HEK293 (cell line): ENCODE measurements around the gene INO80C.

Experiments
- CTCF ChIA-PET: fragments of 350-600 bp; formaldehyde crosslinking; extraction: SDS; loops from one replicate; lab custom pipeline; 2021; ENCODE audit warnings: antibody characterized with exemption; lab: Yijun Ruan, JAX
- POLR2A ChIA-PET: fragments of 300-600 bp; formaldehyde crosslinking; extraction: SDS; loops from one replicate; lab custom pipeline; 2020; ENCODE audit warnings: antibody characterized with exemption, inconsistent platforms; lab: Yijun Ruan, JAX
- H3K27ac ChIP-seq: fragments of 200-500 bp; sonication (Bioruptor generic); 2 replicates; pipeline ENCODE4 v1.5.1; 2014; ENCODE audit warnings: low read depth, low read length, control low read depth, inconsistent platforms; ENCODE audit errors: extremely low read depth
- H3K36me3 ChIP-seq, 2 experiments: fragments of 200-500 bp in 1 of 2; sonication (Bioruptor generic) in 1 of 2; 1 replicate in 1 of 2; 2 replicates in 1 of 2; pipeline ENCODE4 v1.5.1; 2014 to 2017; ENCODE audit warnings: inconsistent platforms in 2 of 2, low read length in 2 of 2; ENCODE audit not compliant: control insufficient read depth in 2 of 2, insufficient read depth in 1 of 2
- H3K4me1 ChIP-seq: fragments of 200-500 bp; sonication (Bioruptor generic); 2 replicates; pipeline ENCODE4 v1.5.1; 2014; ENCODE audit warnings: mild to moderate bottlenecking, low read length, inconsistent platforms; ENCODE audit not compliant: control insufficient read depth, insufficient read depth
- H3K4me3 ChIP-seq: 2 replicates; pipeline ENCODE4 v1.5.1; 2011; ENCODE audit warnings: low read depth, mild to moderate bottlenecking, control low read depth, low read length, moderate library complexity
- H3K9me3 ChIP-seq: fragments of 200-500 bp; sonication (Bioruptor generic); 2 replicates; pipeline ENCODE4 v1.5.1; 2014; ENCODE audit warnings: low read depth, low read length, inconsistent platforms; ENCODE audit not compliant: control insufficient read depth, insufficient read depth
- AEBP2 ChIP-seq: fragments of 450-650 bp; formaldehyde crosslinking; IDR thresholded peaks from 2 replicates; pipeline ENCODE4 v1.5.1; 2016; ENCODE audit warnings: missing biosample characterization, missing genetic modification characterization, borderline replicate concordance
- BCL11B ChIP-seq: fragments of 450-650 bp; formaldehyde crosslinking; IDR thresholded peaks from 2 replicates; pipeline ENCODE4 v1.5.1; 2016; ENCODE audit warnings: low read depth, missing biosample characterization, missing genetic modification characterization
- GFI1B ChIP-seq: fragments of 450-650 bp; formaldehyde crosslinking; IDR thresholded peaks from 2 replicates; pipeline ENCODE4 v1.5.1; 2016; ENCODE audit warnings: missing biosample characterization, missing genetic modification characterization
- GLIS2 ChIP-seq: fragments of 450-650 bp; formaldehyde crosslinking; IDR thresholded peaks from 2 replicates; pipeline ENCODE4 v1.5.1; 2016; ENCODE audit warnings: missing biosample characterization, missing genetic modification characterization
- KLF9 ChIP-seq: fragments of 450-650 bp; formaldehyde crosslinking; IDR thresholded peaks from 2 replicates; pipeline ENCODE4 v1.5.1; 2016; ENCODE audit warnings: missing biosample characterization, missing genetic modification characterization, low read depth
- PRDM1 ChIP-seq: fragments of 450-650 bp; formaldehyde crosslinking; IDR thresholded peaks from 2 replicates; pipeline ENCODE4; 2016; ENCODE audit warnings: missing biosample characterization, missing genetic modification characterization
- PRDM4 ChIP-seq: fragments of 450-650 bp; formaldehyde crosslinking; IDR thresholded peaks from 2 replicates; pipeline ENCODE4 v1.5.1; 2017; ENCODE audit warnings: missing biosample characterization, missing genetic modification characterization
- ZBTB26 ChIP-seq: fragments of 450-650 bp; formaldehyde crosslinking; optimal IDR thresholded peaks from 2 replicates; pipeline ENCODE3; 2016; ENCODE audit warnings: missing biosample characterization, mild to moderate bottlenecking, missing genetic modification characterization
- ZNF132 ChIP-seq: fragments of 450-650 bp; formaldehyde crosslinking; IDR thresholded peaks from 2 replicates; pipeline ENCODE4 v1.5.1; 2017; ENCODE audit warnings: missing biosample characterization, missing genetic modification characterization, borderline replicate concordance
- ZNF140 ChIP-seq: fragments of 450-650 bp; formaldehyde crosslinking; IDR thresholded peaks from 2 replicates; pipeline ENCODE4 v1.5.1; 2016; ENCODE audit warnings: missing biosample characterization, missing genetic modification characterization
- ZNF169 ChIP-seq: fragments of 450-650 bp; formaldehyde crosslinking; IDR thresholded peaks from 2 replicates; pipeline ENCODE4 v1.5.1; 2016; ENCODE audit warnings: missing biosample characterization, missing genetic modification characterization
- ZNF24 ChIP-seq: fragments of 450-650 bp; formaldehyde crosslinking; IDR thresholded peaks from 2 replicates; pipeline ENCODE4 v1.5.1; 2016; ENCODE audit warnings: missing biosample characterization, missing genetic modification characterization
- ZNF513 ChIP-seq: fragments of 450-650 bp; IDR thresholded peaks from 2 replicates; pipeline ENCODE4 v1.5.1; 2018; ENCODE audit warnings: missing biosample characterization, missing genetic modification characterization
- ZNF514 ChIP-seq: fragments of 450-650 bp; formaldehyde crosslinking; IDR thresholded peaks from 2 replicates; pipeline ENCODE4 v1.5.1; 2016; ENCODE audit warnings: missing biosample characterization, missing genetic modification characterization
- ZNF529 ChIP-seq: fragments of 450-650 bp; formaldehyde crosslinking; IDR thresholded peaks from 2 replicates; pipeline ENCODE4 v1.5.1; 2017; ENCODE audit warnings: missing genetic modification characterization, missing biosample characterization; ENCODE audit not compliant: insufficient replicate concordance
- ZNF549 ChIP-seq: fragments of 450-650 bp; IDR thresholded peaks from 2 replicates; pipeline ENCODE4 v1.5.1; 2018; ENCODE audit warnings: missing biosample characterization, missing genetic modification characterization, mild to moderate bottlenecking, inconsistent platforms, moderate library complexity
- ZNF558 ChIP-seq: fragments of 450-650 bp; formaldehyde crosslinking; IDR thresholded peaks from 2 replicates; pipeline ENCODE4 v1.5.1; 2016; ENCODE audit warnings: missing biosample characterization, missing genetic modification characterization
- ZNF639 ChIP-seq: fragments of 450-650 bp; formaldehyde crosslinking; IDR thresholded peaks from 2 replicates; pipeline ENCODE4 v1.5.1; 2016; ENCODE audit warnings: missing biosample characterization, missing genetic modification characterization
- ZNF660 ChIP-seq: fragments of 450-650 bp; IDR thresholded peaks from 2 replicates; pipeline ENCODE4 v1.5.1; 2018; ENCODE audit warnings: missing biosample characterization, mild to moderate bottlenecking, missing genetic modification characterization
- ZNF704 ChIP-seq: fragments of 450-650 bp; formaldehyde crosslinking; IDR thresholded peaks from 2 replicates; pipeline ENCODE4 v1.5.1; 2016; ENCODE audit warnings: missing biosample characterization, missing genetic modification characterization
- ZSCAN23 ChIP-seq: fragments of 450-650 bp; formaldehyde crosslinking; IDR thresholded peaks from 2 replicates; pipeline ENCODE4 v1.5.1; 2016; ENCODE audit warnings: missing biosample characterization, missing genetic modification characterization

The INO80C gene

GRCh38 chr18:35468711-35469110 lies 29.0 kb downstream of the INO80C start (continued):
- TF ChIP-seq PRDM4 (tag by site-specific recombination): no peak
- TF ChIP-seq KLF9: no peak
- no peak for TF ChIP-seq ZNF558

- H3K4me1 ChIP-seq: no peaks in the 10 kb centered on the region
- H3K4me3 ChIP-seq: no peak overlapping the region
- no peak overlapping the region for H3K27ac ChIP-seq
- ChIA-PET POLR2A (no interaction called here), CTCF (no interaction called here)
- TF ChIP-seq ZNF169 (tag by site-specific recombination): no peak
- TF ChIP-seq ZBTB26 (tag by site-specific recombination): no peak
- no peak for TF ChIP-seq ZNF140
- H3K36me3 ChIP-seq: no peaks in the 10 kb centered on the region
- H3K9me3 ChIP-seq: no peaks in the 10 kb centered on the region
These were observed 30.1 kb downstream of the INO80C start for GRCh38 chr18:35467624-35468016.

- H3K9me3 ChIP-seq: no peaks in the 10 kb centered on the region
- H3K36me3 ChIP-seq: no peaks in the 10 kb centered on the region
- ChIA-PET CTCF (no interaction called here), POLR2A (no interaction called here)
- H3K4me3 ChIP-seq: no peak overlapping the region
- no peak overlapping the region for H3K27ac ChIP-seq
- H3K4me1 ChIP-seq: no peaks in the 10 kb centered on the region
- TF ChIP-seq ZNF549 (tag by site-specific recombination) (no peak), PRDM1 (no peak), ZSCAN23 (tag by site-specific recombination) (no peak)
These were observed 30.7 kb downstream of the INO80C start for GRCh38 chr18:35466815-35467623.

GRCh38 chr18:35466334-35466733 lies 31.4 kb downstream of the INO80C start:
- POLR2A ChIA-PET: no interaction called here
- H3K27ac ChIP-seq: no peak overlapping the region
- H3K36me3 ChIP-seq: no peaks in the 10 kb centered on the region
- no peaks in the 10 kb centered on the region for H3K4me1 ChIP-seq
- H3K4me3 ChIP-seq: no peak overlapping the region
- no peaks in the 10 kb centered on the region for H3K9me3 ChIP-seq
- CTCF ChIA-PET: no interaction called here
- TF ChIP-seq ZNF514 (tag by site-specific recombination): no peak
- no peak for TF ChIP-seq ZNF24 (tag by site-specific recombination)
- TF ChIP-seq ZNF704 (tag by site-specific recombination): no peak
- TF ChIP-seq BCL11B (tag by site-specific recombination): no peak
- no peak for TF ChIP-seq ZNF513 (tag by site-specific recombination)
- no peak for TF ChIP-seq ZNF132
- TF ChIP-seq AEBP2: no peak
- no peak for TF ChIP-seq ZNF660 (tag by site-specific recombination)
- TF ChIP-seq ZNF639 (tag by site-specific recombination): no peak
- no peak for TF ChIP-seq ZNF529 (tag by site-specific recombination)
- no peak for TF ChIP-seq GFI1B (tag by site-specific recombination)
- TF ChIP-seq GLIS2: no peak
